ENCODE data around the gene LRRC4B.

Gene LRRC4B

GRCh38 chr19:50520822-50521465 is 47.3 kb downstream of the LRRC4B start:
- Histone ChIP-seq H3K27ac (ENCODE audit: extremely low read depth, low read depth, low read length) (no peak overlapping the region), H3K9me3 (ENCODE audit: control insufficient read depth, insufficient read depth, low read depth, low read length) (no peaks in the 10 kb centered on the region), H3K36me3 (ENCODE audit: control insufficient read depth in 2 of 2, insufficient read depth in 1 of 2, low read length in 2 of 2) (peaks cover 0 to 9% of the 10 kb centered on the region in 2 experiments; a peak in 1 of 3 replicates), H3K4me3 (ENCODE audit: low read depth, low read length) (no peak overlapping the region), H3K4me1 (ENCODE audit: control insufficient read depth, insufficient read depth, low read length) (no peaks in the 10 kb centered on the region)
- no peak for TF ChIP-seq MEIS1 (CRISPR knock-in tag; IDR thresholded peaks at IDR 0.05; ENCODE audit: borderline replicate concordance)
- TF ChIP-seq ZNF132 (tag by site-specific recombination; IDR thresholded peaks at IDR 0.05; ENCODE audit: borderline replicate concordance), result no peak
- no peak for TF ChIP-seq ZBTB7A (tag by site-specific recombination; IDR thresholded peaks at IDR 0.05; ENCODE audit: low read depth)
- TF ChIP-seq ZNF621 (tag by site-specific recombination; IDR thresholded peaks at IDR 0.05), result no peak
- no peak for TF ChIP-seq ZNF133 (tag by site-specific recombination; IDR thresholded peaks at IDR 0.05)
- TF ChIP-seq ZNF184 (tag by site-specific recombination; IDR thresholded peaks at IDR 0.05), result no peak
- TF ChIP-seq ZNF660 (tag by site-specific recombination; IDR thresholded peaks at IDR 0.05), result no peak
- TF ChIP-seq ZNF654 (tag by site-specific recombination; IDR thresholded peaks at IDR 0.05; ENCODE audit: low read depth), result no peak
- no peak for TF ChIP-seq ZNF677 (tag by site-specific recombination; IDR thresholded peaks at IDR 0.05)
- no peak for TF ChIP-seq ZNF521 (tag by site-specific recombination; IDR thresholded peaks at IDR 0.05)
- TF ChIP-seq SP3 (tag by site-specific recombination; IDR thresholded peaks at IDR 0.05), result no peak
- TF ChIP-seq ZNF362 (tag by site-specific recombination; IDR thresholded peaks at IDR 0.05), result no peak
- POLR2A ChIA-PET, result no interaction called here
- CTCF ChIA-PET, result interaction anchor here (0.6 to 10.1 kb wide), 2 partner anchors 15 to 87 kb away, joined by 3 to 76 read pairs; no protein-coding TSS in a partner anchor

GRCh38 chr19:50519006-50519575 is 49.1 kb downstream of the LRRC4B start:
- no peak overlapping the region for H3K4me3 ChIP-seq (ENCODE audit: low read depth, low read length)
- H3K9me3 ChIP-seq (ENCODE audit: control insufficient read depth, insufficient read depth, low read depth, low read length), result no peaks in the 10 kb centered on the region
- no peak overlapping the region for H3K27ac ChIP-seq (ENCODE audit: extremely low read depth, low read depth, low read length)
- H3K4me1 ChIP-seq (ENCODE audit: control insufficient read depth, insufficient read depth, low read length), result no peaks in the 10 kb centered on the region
- TF ChIP-seq ZNF398 (tag by site-specific recombination; IDR thresholded peaks at IDR 0.05), result no peak
- no peak for TF ChIP-seq ZBTB1 (tag by site-specific recombination; IDR thresholded peaks at IDR 0.05)
- no peak for TF ChIP-seq ZNF558 (tag by site-specific recombination; IDR thresholded peaks at IDR 0.05)
- no peak for TF ChIP-seq PRDM1 (tag by site-specific recombination; IDR thresholded peaks at IDR 0.05)
- no peak for TF ChIP-seq ZNF324 (tag by site-specific recombination; IDR thresholded peaks at IDR 0.05)
- H3K36me3 ChIP-seq (ENCODE audit: control insufficient read depth in 2 of 2, insufficient read depth in 1 of 2, low read length in 2 of 2), result peaks cover 0 to 9% of the 10 kb centered on the region in 2 experiments; a peak in 1 of 3 replicates
- POLR2A ChIA-PET, result no interaction called here
- CTCF ChIA-PET, result interaction anchor here (0.7 to 1.6 kb wide), 2 partner anchors 19 to 305 kb away, joined by 3 to 7 read pairs; no protein-coding TSS in a partner anchor

GRCh38 chr19:50518091-50519005 is 49.9 kb downstream of the LRRC4B start:
- H3K4me1 ChIP-seq (ENCODE audit: control insufficient read depth, insufficient read depth, low read length), result no peaks in the 10 kb centered on the region
- POLR2A ChIA-PET, result no interaction called here
- H3K9me3 ChIP-seq (ENCODE audit: control insufficient read depth, insufficient read depth, low read depth, low read length), result no peaks in the 10 kb centered on the region
- H3K27ac ChIP-seq (ENCODE audit: extremely low read depth, low read depth, low read length), result no peak overlapping the region
- H3K4me3 ChIP-seq (ENCODE audit: low read depth, low read length), result no peak overlapping the region
- CTCF ChIA-PET, result interaction anchor here (0.6 to 1.6 kb wide), 3 partner anchors 19 to 305 kb away, joined by 3 to 7 read pairs (median 3); no protein-coding TSS in a partner anchor
- peaks cover 0 to 9% of the 10 kb centered on the region in 2 experiments; a peak in 1 of 3 replicates for H3K36me3 ChIP-seq (ENCODE audit: control insufficient read depth in 2 of 2, insufficient read depth in 1 of 2, low read length in 2 of 2)
- TF ChIP-seq ZNF292 (tag by site-specific recombination; IDR thresholded peaks at IDR 0.05; ENCODE audit: borderline replicate concordance, low read depth) (no peak), ZNF514 (tag by site-specific recombination; IDR thresholded peaks at IDR 0.05) (no peak), ZNF18 (tag by site-specific recombination; IDR thresholded peaks at IDR 0.05) (no peak), CTCF (tag by site-specific recombination; IDR thresholded peaks at IDR 0.05) (no peak)
